ENCODE results near the gene PSMD2.

Gene PSMD2

GRCh38 chr3:184316792-184317191 lies 17.8 kb downstream of the PSMD2 start:
- DNase-seq (ENCODE audit: low read depth in 2 of 2) = no peak

GRCh38 chr3:184317201-184317600 lies 18.2 kb downstream of the PSMD2 start:
- DNase-seq (ENCODE audit: low read depth in 2 of 2) = no peak

- no peak for DNase-seq (ENCODE audit: low read depth in 2 of 2)
These were observed 21.0 kb downstream of the PSMD2 start for GRCh38 chr3:184320104-184320445.

- no peak for DNase-seq (ENCODE audit: low read depth in 2 of 2)
These were observed 22.6 kb downstream of the PSMD2 start for GRCh38 chr3:184321666-184322065.

GRCh38 chr3:184322731-184323487 lies 23.9 kb downstream of the PSMD2 start:
- DNase-seq (ENCODE audit: low read depth in 2 of 2) = no peak

GRCh38 chr3:184323696-184324095 lies 24.7 kb downstream of the PSMD2 start:
- no peak for DNase-seq (ENCODE audit: low read depth in 2 of 2)

- DNase-seq (ENCODE audit: low read depth in 2 of 2) = no peak
These were observed 26.2 kb downstream of the PSMD2 start for GRCh38 chr3:184325269-184325668.

GRCh38 chr3:184325715-184326369 lies 26.8 kb downstream of the PSMD2 start:
- no peak for DNase-seq (ENCODE audit: low read depth in 2 of 2)

GRCh38 chr3:184327171-184327570 lies 28.1 kb downstream of the PSMD2 start:
- no peak for DNase-seq (ENCODE audit: low read depth in 2 of 2)

GRCh38 chr3:184328516-184328915 lies 29.5 kb downstream of the PSMD2 start:
- no peak for DNase-seq (ENCODE audit: low read depth in 2 of 2)

GRCh38 chr3:184332370-184333090 lies 33.5 kb downstream of the PSMD2 start:
- DNase-seq (ENCODE audit: low read depth in 2 of 2) = no peak

GRCh38 chr3:184333190-184333589 lies 34.1 kb downstream of the PSMD2 start:
- DNase-seq (ENCODE audit: low read depth in 2 of 2) = no peak

- DNase-seq (ENCODE audit: low read depth in 2 of 2) = no peak
These were observed 34.7 kb downstream of the PSMD2 start for GRCh38 chr3:184333700-184334099.

- DNase-seq (ENCODE audit: low read depth in 2 of 2) = no peak
These were observed 35.6 kb downstream of the PSMD2 start for GRCh38 chr3:184334470-184335158.

- no peak for DNase-seq (ENCODE audit: low read depth in 2 of 2)
These were observed 36.2 kb downstream of the PSMD2 start for GRCh38 chr3:184335291-184335660.

- peak; percentile 71 to 85 for DNase-seq (ENCODE audit: low read depth in 2 of 2)
These were observed 36.9 kb downstream of the PSMD2 start for GRCh38 chr3:184335661-184336546.

- no peak for DNase-seq (ENCODE audit: low read depth in 2 of 2)
These were observed 37.7 kb downstream of the PSMD2 start for GRCh38 chr3:184336547-184337398.

GRCh38 chr3:184337399-184337714 lies 38.3 kb downstream of the PSMD2 start, which contains the start of gene FAM131A:
Gene FAM131A (plus strand): TSS chr3:184337600. CDS start chr3:184337631, 31 bp downstream.
- DNase-seq (ENCODE audit: low read depth in 2 of 2) = no peak

GRCh38 chr3:184337981-184338380 lies 38.9 kb downstream of the PSMD2 start:
- no peak for DNase-seq (ENCODE audit: low read depth in 2 of 2)

- no peak for DNase-seq (ENCODE audit: low read depth in 2 of 2)
These were observed 39.5 kb downstream of the PSMD2 start for GRCh38 chr3:184338511-184338945.

All from stimulated activated CD8-positive, alpha-beta memory T cell treated with anti-CD3 and anti-CD28 coated beads, Interleukin-7, amount 100 ng/mL, for 1 hour (primary cell).